ENCODE results near the gene ERC1.

DNA sequence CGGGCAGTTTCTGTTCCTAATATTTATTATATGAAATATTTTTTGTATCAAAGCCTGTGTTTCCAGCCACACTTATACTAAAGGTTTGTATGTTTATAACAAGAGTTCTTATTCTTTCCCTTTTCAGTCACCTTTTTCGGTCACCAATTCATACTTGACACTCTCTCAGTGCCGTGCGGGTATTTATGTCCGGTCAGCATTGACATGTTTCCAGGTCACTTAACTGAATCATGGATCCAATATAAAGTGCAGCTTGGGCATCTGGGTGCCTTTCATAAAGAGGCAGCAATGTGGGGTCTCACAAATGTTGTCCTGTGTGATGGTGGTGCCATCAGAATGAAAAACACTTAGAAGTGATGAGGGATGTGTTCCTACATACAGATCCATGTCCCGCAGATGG lies 141.3 kb downstream of the ERC1 start:
- TF ChIP-seq, protein P1, sequence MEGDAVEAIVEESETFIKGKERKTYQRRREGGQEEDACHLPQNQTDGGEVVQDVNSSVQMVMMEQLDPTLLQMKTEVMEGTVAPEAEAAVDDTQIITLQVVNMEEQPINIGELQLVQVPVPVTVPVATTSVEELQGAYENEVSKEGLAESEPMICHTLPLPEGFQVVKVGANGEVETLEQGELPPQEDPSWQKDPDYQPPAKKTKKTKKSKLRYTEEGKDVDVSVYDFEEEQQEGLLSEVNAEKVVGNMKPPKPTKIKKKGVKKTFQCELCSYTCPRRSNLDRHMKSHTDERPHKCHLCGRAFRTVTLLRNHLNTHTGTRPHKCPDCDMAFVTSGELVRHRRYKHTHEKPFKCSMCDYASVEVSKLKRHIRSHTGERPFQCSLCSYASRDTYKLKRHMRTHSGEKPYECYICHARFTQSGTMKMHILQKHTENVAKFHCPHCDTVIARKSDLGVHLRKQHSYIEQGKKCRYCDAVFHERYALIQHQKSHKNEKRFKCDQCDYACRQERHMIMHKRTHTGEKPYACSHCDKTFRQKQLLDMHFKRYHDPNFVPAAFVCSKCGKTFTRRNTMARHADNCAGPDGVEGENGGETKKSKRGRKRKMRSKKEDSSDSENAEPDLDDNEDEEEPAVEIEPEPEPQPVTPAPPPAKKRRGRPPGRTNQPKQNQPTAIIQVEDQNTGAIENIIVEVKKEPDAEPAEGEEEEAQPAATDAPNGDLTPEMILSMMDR (conservative IDR thresholded peaks at IDR 0.05 in 1 of 2, IDR thresholded peaks at IDR 0.05 in 1 of 2; ENCODE audit: low read depth in 1 of 2, low read length in 2 of 2), result no peak
- no peak for TF ChIP-seq EZH2 (IDR thresholded peaks at IDR 0.05; ENCODE audit: low read length, missing control alignments)
